ENCODE data around the gene PDIA6. TPM values are rescaled to one million over a fixed set of nuclear protein-coding genes. Genes with fewer than 3 reads are reported as not detected.

PDIA6 gene
- total and polyA plus RNA-seq, 2 donors from 2014 or later, result 190 to 225 TPM

- no peak overlapping the region for H3K27ac ChIP-seq (ENCODE audit: low read depth in 2 of 2, low read length in 2 of 2)
- no peaks in the 10 kb centered on the region for H3K27me3 ChIP-seq (ENCODE audit: control insufficient read depth, insufficient read depth, low read length)
- no peak for TF ChIP-seq CTCF (IDR thresholded peaks at IDR 0.05; ENCODE audit: borderline replicate concordance, extremely low read depth, insufficient read depth)
- intact Hi-C loops (cut with DNase I), result no loop called here
- no peak for FAIRE-seq
- H3K9ac ChIP-seq (ENCODE audit: low read length in 3 of 3), result no peak overlapping the region
- H3K4me3 ChIP-seq (ENCODE audit: low read length in 3 of 3), result no peak overlapping the region
- no peak for DNase-seq
- H3K4me1 ChIP-seq (ENCODE audit: control insufficient read depth in 2 of 3, insufficient read depth in 2 of 3, low read depth in 1 of 3, low read length in 3 of 3), result no peaks in the 10 kb centered on the region
- peaks cover 0 to 5% (median 4%) of the 10 kb centered on the region in 3 donors for H3K36me3 ChIP-seq (ENCODE audit: control insufficient read depth in 2 of 3, insufficient read depth in 3 of 3, low read length in 3 of 3)
- H3K9me3 ChIP-seq (ENCODE audit: control insufficient read depth in 2 of 3, insufficient read depth in 1 of 3, low read length in 3 of 3), result no peaks in the 10 kb centered on the region
Observed at GRCh38 chr2:10775831-10776230, 36.8 kb downstream of the PDIA6 start.

- DNase-seq (no peak), FAIRE-seq (no peak)
- intact Hi-C loops (cut with DNase I), result no loop called here
- Histone ChIP-seq H3K4me1 (ENCODE audit: control insufficient read depth in 2 of 3, insufficient read depth in 2 of 3, low read depth in 1 of 3, low read length in 3 of 3) (no peaks in the 10 kb centered on the region), H3K9me3 (ENCODE audit: control insufficient read depth in 2 of 3, insufficient read depth in 1 of 3, low read length in 3 of 3) (no peaks in the 10 kb centered on the region), H3K9ac (ENCODE audit: low read length in 3 of 3) (no peak overlapping the region), H3K4me3 (ENCODE audit: low read length in 3 of 3) (no peak overlapping the region), H3K36me3 (ENCODE audit: control insufficient read depth in 2 of 3, insufficient read depth in 3 of 3, low read length in 3 of 3) (peaks cover 0 to 3% (median under 1%) of the 10 kb centered on the region in 3 donors), H3K27me3 (ENCODE audit: control insufficient read depth, insufficient read depth, low read length) (no peaks in the 10 kb centered on the region), H3K27ac (ENCODE audit: low read depth in 2 of 2, low read length in 2 of 2) (no peak overlapping the region)
- TF ChIP-seq CTCF (IDR thresholded peaks at IDR 0.05; ENCODE audit: borderline replicate concordance, extremely low read depth, insufficient read depth), result no peak
Observed at GRCh38 chr2:10775021-10775780, 37.4 kb downstream of the PDIA6 start.

GRCh38 chr2:10774394-10774793 lies 38.2 kb downstream of the PDIA6 start:
- Histone ChIP-seq H3K36me3 (ENCODE audit: control insufficient read depth in 2 of 3, insufficient read depth in 3 of 3, low read length in 3 of 3) (no peaks in the 10 kb centered on the region), H3K27ac (ENCODE audit: low read depth in 2 of 2, low read length in 2 of 2) (no peak overlapping the region), H3K4me3 (ENCODE audit: low read length in 3 of 3) (no peak overlapping the region), H3K27me3 (ENCODE audit: control insufficient read depth, insufficient read depth, low read length) (no peaks in the 10 kb centered on the region), H3K9ac (ENCODE audit: low read length in 3 of 3) (no peak overlapping the region), H3K9me3 (ENCODE audit: control insufficient read depth in 2 of 3, insufficient read depth in 1 of 3, low read length in 3 of 3) (no peaks in the 10 kb centered on the region), H3K4me1 (ENCODE audit: control insufficient read depth in 2 of 3, insufficient read depth in 2 of 3, low read depth in 1 of 3, low read length in 3 of 3) (no peaks in the 10 kb centered on the region)
- no peak for TF ChIP-seq CTCF (IDR thresholded peaks at IDR 0.05; ENCODE audit: borderline replicate concordance, extremely low read depth, insufficient read depth)
- FAIRE-seq, result no peak
- DNase-seq, result no peak
- intact Hi-C loops (cut with DNase I), result no loop called here
